ENCODE data around the gene C6orf132.
"Not testable (repeated sequence)": the region's sequence is repeated elsewhere in the genome, so short reads cannot be mapped to it uniquely, and the experiment has no call there.

Gene C6orf132

GRCh38 chr6:42158011-42158410 is 15.6 kb upstream of the C6orf132 start:
- in situ Hi-C loops (cut with HindIII; ENCODE audit: low pct_ligation_motif_present, low sequenced_read_pairs): no loop called here
- TF ChIP-seq CTCF (IDR thresholded peaks at IDR 0.05; ENCODE audit: low read depth, low read length, missing control alignments): no peak
- no peaks in the 10 kb centered on the region for H3K36me3 ChIP-seq (replicated peaks)
- no peak overlapping the region for H3K27ac ChIP-seq
- no peak for DNase-seq
- H3K4me3 ChIP-seq (ENCODE audit: low read depth, low read length): no peak overlapping the region
- no peaks in the 10 kb centered on the region for H3K27me3 ChIP-seq (replicated peaks)

GRCh38 chr6:42156638-42157037 is 14.2 kb upstream of the C6orf132 start:
- DNase-seq: no peak
- no peak overlapping the region for H3K4me3 ChIP-seq (ENCODE audit: low read depth, low read length)
- no peaks in the 10 kb centered on the region for H3K27me3 ChIP-seq (replicated peaks)
- in situ Hi-C loops (cut with HindIII; ENCODE audit: low pct_ligation_motif_present, low sequenced_read_pairs): no loop called here
- no peaks in the 10 kb centered on the region for H3K36me3 ChIP-seq (replicated peaks)
- no peak for TF ChIP-seq CTCF (IDR thresholded peaks at IDR 0.05; ENCODE audit: low read depth, low read length, missing control alignments)
- H3K27ac ChIP-seq: no peak overlapping the region

- Histone ChIP-seq H3K27me3 (replicated peaks) (no peaks in the 10 kb centered on the region), H3K36me3 (replicated peaks) (no peaks in the 10 kb centered on the region), H3K4me3 (ENCODE audit: low read depth, low read length) (no peak overlapping the region), H3K27ac (no peak overlapping the region)
- no peak for TF ChIP-seq CTCF (IDR thresholded peaks at IDR 0.05; ENCODE audit: low read depth, low read length, missing control alignments)
- no peak for DNase-seq
- in situ Hi-C loops (cut with HindIII; ENCODE audit: low pct_ligation_motif_present, low sequenced_read_pairs): no loop called here
These were observed 12.9 kb upstream of the C6orf132 start for GRCh38 chr6:42155293-42155692.

- no peak overlapping the region for H3K27ac ChIP-seq
- no peak overlapping the region for H3K4me3 ChIP-seq (ENCODE audit: low read depth, low read length)
- H3K27me3 ChIP-seq (replicated peaks): no peaks in the 10 kb centered on the region
- in situ Hi-C loops (cut with HindIII; ENCODE audit: low pct_ligation_motif_present, low sequenced_read_pairs): no loop called here
- TF ChIP-seq CTCF (IDR thresholded peaks at IDR 0.05; ENCODE audit: low read depth, low read length, missing control alignments): no peak
- H3K36me3 ChIP-seq (replicated peaks): no peaks in the 10 kb centered on the region
- no peak for DNase-seq
These were observed 12.2 kb upstream of the C6orf132 start for GRCh38 chr6:42154461-42155209.

- Histone ChIP-seq H3K36me3 (replicated peaks) (no peaks in the 10 kb centered on the region), H3K27ac (no peak overlapping the region), H3K4me3 (ENCODE audit: low read depth, low read length) (no peak overlapping the region), H3K27me3 (replicated peaks) (no peaks in the 10 kb centered on the region)
- in situ Hi-C loops (cut with HindIII; ENCODE audit: low pct_ligation_motif_present, low sequenced_read_pairs): no loop called here
- TF ChIP-seq CTCF (IDR thresholded peaks at IDR 0.05; ENCODE audit: low read depth, low read length, missing control alignments): no peak
- no peak for DNase-seq
These were observed 11.5 kb upstream of the C6orf132 start for GRCh38 chr6:42153921-42154320.

GRCh38 chr6:42152528-42153213 is 10.3 kb upstream of the C6orf132 start:
- H3K27me3 ChIP-seq (replicated peaks); DNase-seq; in situ Hi-C loops (cut with HindIII; ENCODE audit: low pct_ligation_motif_present, low sequenced_read_pairs); H3K27ac ChIP-seq; H3K4me3 ChIP-seq (ENCODE audit: low read depth, low read length); H3K36me3 ChIP-seq (replicated peaks): not testable (repeated sequence)
